Vagina (tissue), 2 donors: ENCODE data around the gene BNC2. TPM values are rescaled to one million over a fixed set of nuclear protein-coding genes. Genes with fewer than 3 reads are reported as not detected.

Experiments used
- DNase-seq, 2 donors: peaks; one replicate each; pipeline ENCODE4 v3.0.0-alpha.2; 2017; ENCODE audit errors: extremely low spot score in 2 of 2
- H3K27ac ChIP-seq: fragments of 200-600 bp; sonication (generic); one replicate; pipeline ENCODE4 v1.5.1; 2019
- H3K27me3 ChIP-seq: fragments of 200-600 bp; sonication (generic); one replicate; pipeline ENCODE4 v1.5.1; 2019
- H3K36me3 ChIP-seq, 2 donors: fragments of 200-600 bp; sonication (generic); one replicate each; pipeline ENCODE4 v1.5.1; 2017 to 2019
- H3K4me1 ChIP-seq: fragments of 200-600 bp; sonication (generic); one replicate; pipeline ENCODE4 v1.5.1; 2019
- H3K4me3 ChIP-seq, 2 donors: fragments of 200-600 bp; sonication (generic); 1 replicate in 1 of 2; 2 replicates in 1 of 2; pipeline ENCODE4 v1.5.1; 2016 to 2019
- H3K9me3 ChIP-seq: fragments of 200-600 bp; sonication (generic); one replicate; pipeline ENCODE4 v1.5.1; 2019
- POLR2A ChIP-seq, 2 donors: fragments of 450-650 bp; IDR thresholded peaks; one replicate each; pipeline ENCODE4 v1.6.1; 2017; ENCODE audit warnings: antibody characterized with exemption in 2 of 2, mild to moderate bottlenecking in 2 of 2, moderate library complexity in 2 of 2
- POLR2AphosphoS5 ChIP-seq, 2 donors: sonication (generic); formaldehyde crosslinking; IDR thresholded peaks; one replicate each; pipeline ENCODE4 v1.9.0; 2017; ENCODE audit warnings: antibody characterized with exemption in 2 of 2, mild to moderate bottlenecking in 2 of 2, low read depth in 1 of 2; ENCODE audit not compliant: insufficient read depth in 1 of 2
- intact Hi-C: fragments of 100-400 bp; cut with DNase I; formaldehyde crosslinking; loops from one replicate; pipeline ENCODE4 v1.15.1; 2023
- total RNA-seq: library from RNA; depleted of rRNA; stranded (reverse); fragments of >200 nt; gene quantifications from one replicate; pipeline ENCODE4 v1.2.3, GENCODE V29; 2016
- TF ChIP-seq, protein P1 (sequence below), 3 experiments: fragments of 450-650 bp in 2 of 3; fragments of 200-600 bp in 1 of 3; sonication (generic) in 1 of 3; IDR thresholded peaks; one replicate each; pipeline ENCODE4 v1.5.1; 2017 to 2019; ENCODE audit warnings: antibody characterized with exemption in 3 of 3, mild to moderate bottlenecking in 2 of 3, moderate library complexity in 2 of 3

The BNC2 gene
- total RNA-seq, 1 donor from 2014 or later = 33.9 TPM

DNA sequence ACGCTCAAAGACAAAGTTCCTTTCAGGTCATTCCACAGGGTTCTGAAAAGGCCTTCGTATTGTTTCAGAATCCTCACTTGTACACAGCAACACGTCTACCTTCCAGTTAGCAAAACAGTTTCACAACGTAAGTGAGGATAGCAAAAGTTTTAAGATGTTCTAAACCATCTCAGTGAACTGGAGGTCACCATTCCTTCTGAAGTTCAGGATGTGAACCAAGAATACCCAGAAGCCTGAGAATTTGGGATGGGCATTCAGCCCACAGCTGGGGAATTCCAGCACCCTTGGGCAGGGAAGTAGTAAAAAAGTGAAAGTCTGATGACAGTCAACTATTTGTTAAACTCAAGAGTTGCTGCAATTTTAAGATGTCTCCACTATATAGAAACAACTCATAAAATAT, 224.5 kb downstream of the BNC2 start:
- Histone ChIP-seq H3K27ac (no peak overlapping the region), H3K4me3 (no peak overlapping the region), H3K4me1 (peaks cover 7% of the 10 kb centered on the region), H3K9me3 (no peaks in the 10 kb centered on the region), H3K36me3 (no peaks in the 10 kb centered on the region), H3K27me3 (no peaks in the 10 kb centered on the region)
- intact Hi-C loops = loop anchor here (2.0 kb wide), 1 partner anchor 19 kb away; no protein-coding TSS in a partner anchor
- DNase-seq = no peak
- TF ChIP-seq, protein P1, sequence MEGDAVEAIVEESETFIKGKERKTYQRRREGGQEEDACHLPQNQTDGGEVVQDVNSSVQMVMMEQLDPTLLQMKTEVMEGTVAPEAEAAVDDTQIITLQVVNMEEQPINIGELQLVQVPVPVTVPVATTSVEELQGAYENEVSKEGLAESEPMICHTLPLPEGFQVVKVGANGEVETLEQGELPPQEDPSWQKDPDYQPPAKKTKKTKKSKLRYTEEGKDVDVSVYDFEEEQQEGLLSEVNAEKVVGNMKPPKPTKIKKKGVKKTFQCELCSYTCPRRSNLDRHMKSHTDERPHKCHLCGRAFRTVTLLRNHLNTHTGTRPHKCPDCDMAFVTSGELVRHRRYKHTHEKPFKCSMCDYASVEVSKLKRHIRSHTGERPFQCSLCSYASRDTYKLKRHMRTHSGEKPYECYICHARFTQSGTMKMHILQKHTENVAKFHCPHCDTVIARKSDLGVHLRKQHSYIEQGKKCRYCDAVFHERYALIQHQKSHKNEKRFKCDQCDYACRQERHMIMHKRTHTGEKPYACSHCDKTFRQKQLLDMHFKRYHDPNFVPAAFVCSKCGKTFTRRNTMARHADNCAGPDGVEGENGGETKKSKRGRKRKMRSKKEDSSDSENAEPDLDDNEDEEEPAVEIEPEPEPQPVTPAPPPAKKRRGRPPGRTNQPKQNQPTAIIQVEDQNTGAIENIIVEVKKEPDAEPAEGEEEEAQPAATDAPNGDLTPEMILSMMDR (IDR thresholded peaks at IDR 0.05) = no peak
- TF ChIP-seq POLR2A (IDR thresholded peaks at IDR 0.05) (no peak), POLR2AphosphoS5 (IDR thresholded peaks at IDR 0.05; ENCODE audit: insufficient read depth in 1 of 2, low read depth in 1 of 2) (no peak)

DNA sequence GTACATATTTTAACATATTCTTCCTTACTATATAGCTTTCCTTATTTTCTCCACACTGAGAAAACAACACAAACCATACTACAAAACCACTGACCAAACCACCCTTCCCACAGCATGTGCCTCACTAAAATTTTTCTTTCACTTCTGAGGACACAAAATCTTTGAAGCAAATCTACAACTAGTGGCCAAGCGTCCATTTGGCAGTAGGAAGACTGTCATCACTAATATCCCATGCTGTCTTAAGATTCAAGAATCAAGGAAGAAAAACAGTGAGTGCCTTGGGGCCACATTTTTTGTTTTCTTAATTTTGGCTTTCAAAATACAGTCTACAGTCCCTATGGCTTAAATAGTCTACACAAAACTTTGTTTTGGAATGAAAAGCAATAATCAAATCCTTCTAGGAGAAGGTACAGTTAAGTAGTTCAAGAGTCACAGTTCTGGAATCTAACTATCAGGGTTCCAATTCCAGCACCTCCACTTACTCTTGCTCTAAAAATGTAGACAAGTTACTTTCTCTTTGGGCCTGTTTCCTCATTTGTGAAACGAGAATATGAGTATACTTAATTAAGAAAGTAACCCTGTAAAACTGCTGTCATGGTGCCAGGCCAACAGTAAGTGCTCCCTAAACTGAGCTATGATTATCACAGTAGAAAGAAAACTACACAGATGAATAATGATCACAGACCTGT, 227.9 kb downstream of the BNC2 start:
- no peaks in the 10 kb centered on the region for H3K9me3 ChIP-seq
- H3K27me3 ChIP-seq = no peaks in the 10 kb centered on the region
- no peaks in the 10 kb centered on the region for H3K36me3 ChIP-seq
- peaks cover 7% of the 10 kb centered on the region for H3K4me1 ChIP-seq
- intact Hi-C loops = no loop called here
- no peak overlapping the region for H3K27ac ChIP-seq
- no peak overlapping the region for H3K4me3 ChIP-seq
- TF ChIP-seq POLR2A (IDR thresholded peaks at IDR 0.05) (no peak), POLR2AphosphoS5 (IDR thresholded peaks at IDR 0.05; ENCODE audit: insufficient read depth in 1 of 2, low read depth in 1 of 2) (no peak)
- TF ChIP-seq, protein P1 (IDR thresholded peaks at IDR 0.05) = no peak
- DNase-seq = no peak

DNA sequence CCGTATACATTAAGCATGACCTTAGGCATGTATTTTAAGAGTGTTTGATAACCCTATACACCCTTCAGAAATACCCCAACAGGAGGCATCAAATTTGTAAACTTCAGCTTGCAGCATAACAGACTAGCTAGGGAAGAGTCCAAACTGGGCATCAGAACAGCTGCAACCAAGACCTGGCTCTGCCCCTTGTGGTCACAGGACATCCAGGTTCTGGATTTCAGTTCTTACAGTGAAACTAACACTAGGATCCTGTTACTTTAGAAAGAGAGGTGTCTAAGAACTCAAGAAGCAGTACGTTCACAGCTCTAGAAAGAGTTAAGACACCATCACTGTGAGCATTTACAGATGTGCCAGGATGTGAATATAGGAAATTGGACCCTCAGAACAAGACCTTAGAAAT, 229.8 kb downstream of the BNC2 start:
- no peak for TF ChIP-seq POLR2A (IDR thresholded peaks at IDR 0.05)
- no peak for TF ChIP-seq POLR2AphosphoS5 (IDR thresholded peaks at IDR 0.05; ENCODE audit: insufficient read depth in 1 of 2, low read depth in 1 of 2)
- TF ChIP-seq, protein P1 (IDR thresholded peaks at IDR 0.05) = no peak
- intact Hi-C loops = no loop called here
- no peak overlapping the region for H3K4me3 ChIP-seq
- no peak for DNase-seq
- H3K27me3 ChIP-seq = no peaks in the 10 kb centered on the region
- no peak overlapping the region for H3K27ac ChIP-seq
- no peaks in the 10 kb centered on the region for H3K36me3 ChIP-seq
- H3K4me1 ChIP-seq = peaks cover 7% of the 10 kb centered on the region
- H3K9me3 ChIP-seq = no peaks in the 10 kb centered on the region

DNA sequence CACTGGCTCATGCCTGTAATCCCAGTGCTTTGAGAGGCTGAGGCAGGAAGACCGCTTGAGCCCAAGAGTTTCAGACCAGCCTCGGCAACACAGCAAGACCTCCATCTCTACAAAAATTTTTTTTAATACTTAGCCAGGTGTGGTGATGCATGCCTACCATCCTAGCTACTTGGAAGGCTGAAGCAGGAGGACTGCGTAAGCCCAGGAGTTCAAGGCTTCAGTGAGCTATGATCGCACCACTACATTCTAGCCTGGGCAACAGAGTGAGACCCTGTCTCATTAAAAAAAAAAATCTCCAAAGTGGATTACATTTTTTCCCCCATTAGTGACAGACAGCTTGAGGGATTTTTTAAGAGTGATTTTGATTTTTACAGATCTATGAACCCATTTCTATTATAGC, 230.8 kb downstream of the BNC2 start:
- no peaks in the 10 kb centered on the region for H3K36me3 ChIP-seq
- no peak overlapping the region for H3K27ac ChIP-seq
- TF ChIP-seq POLR2A (IDR thresholded peaks at IDR 0.05) = no peak
- TF ChIP-seq, protein P1 (IDR thresholded peaks at IDR 0.05) = no peak
- TF ChIP-seq POLR2AphosphoS5 (IDR thresholded peaks at IDR 0.05; ENCODE audit: insufficient read depth in 1 of 2, low read depth in 1 of 2) = no peak
- peaks cover 7% of the 10 kb centered on the region for H3K4me1 ChIP-seq
- H3K9me3 ChIP-seq = no peaks in the 10 kb centered on the region
- no peak for DNase-seq
- H3K27me3 ChIP-seq = no peaks in the 10 kb centered on the region
- H3K4me3 ChIP-seq = no peak overlapping the region
- intact Hi-C loops = no loop called here

DNA sequence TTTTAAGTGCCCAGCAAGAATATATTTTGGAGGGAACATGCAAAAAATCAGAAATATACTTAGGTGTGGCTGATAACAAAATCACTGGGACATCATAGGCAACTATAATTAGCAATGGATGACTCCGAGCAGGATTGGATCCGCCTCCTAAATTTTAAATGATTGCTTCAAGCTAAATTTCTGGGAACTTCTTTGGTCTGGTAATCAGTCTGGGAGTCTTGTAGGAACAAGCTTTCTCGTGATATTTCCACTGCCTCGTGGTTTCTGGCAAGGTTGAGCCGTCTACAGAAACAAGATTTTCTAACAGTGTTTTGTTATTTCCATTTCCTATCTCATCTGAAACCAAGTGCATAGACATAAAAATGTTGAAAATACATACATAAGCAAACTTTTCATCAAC, 232.6 kb downstream of the BNC2 start:
- intact Hi-C loops = no loop called here
- H3K4me1 ChIP-seq = peaks cover 6% of the 10 kb centered on the region
- no peak for DNase-seq
- no peaks in the 10 kb centered on the region for H3K9me3 ChIP-seq
- TF ChIP-seq, protein P1 (IDR thresholded peaks at IDR 0.05) = no peak
- TF ChIP-seq POLR2AphosphoS5 (IDR thresholded peaks at IDR 0.05; ENCODE audit: insufficient read depth in 1 of 2, low read depth in 1 of 2) (no peak), POLR2A (IDR thresholded peaks at IDR 0.05) (no peak)
- no peaks in the 10 kb centered on the region for H3K27me3 ChIP-seq
- H3K4me3 ChIP-seq = no peak overlapping the region
- no peaks in the 10 kb centered on the region for H3K36me3 ChIP-seq
- H3K27ac ChIP-seq = no peak overlapping the region
